NB4 (cell line): Measurements from ENCODE around the gene GCK.
"Not testable (repeated sequence)": the region's sequence is repeated elsewhere in the genome, so short reads cannot be mapped to it uniquely, and the experiment has no call there.

Experiments used
- MYC ChIP-seq: IDR thresholded peaks from 2 replicates; pipeline ENCODE4 v1.6.1; 2011; ENCODE audit warnings: low read depth, low read length
- POLR2A ChIP-seq: IDR thresholded peaks from 2 replicates; pipeline ENCODE4 v1.6.1; 2011; ENCODE audit warnings: mild to moderate bottlenecking; ENCODE audit not compliant: insufficient read length; ENCODE audit errors: extremely low read depth
- TF ChIP-seq, protein P1 (sequence below): IDR thresholded peaks from one replicate; pipeline ENCODE4 v1.5.1; 2012; ENCODE audit warnings: low read depth, low read length
- TF ChIP-seq, protein P2 (sequence below): IDR thresholded peaks from 2 replicates; pipeline ENCODE4 v1.6.1; 2011; ENCODE audit warnings: low read depth, low read length

GRCh38 chr7:44200163-44200562, 10.9 kb upstream of the GCK start:
- TF ChIP-seq, protein P1, sequence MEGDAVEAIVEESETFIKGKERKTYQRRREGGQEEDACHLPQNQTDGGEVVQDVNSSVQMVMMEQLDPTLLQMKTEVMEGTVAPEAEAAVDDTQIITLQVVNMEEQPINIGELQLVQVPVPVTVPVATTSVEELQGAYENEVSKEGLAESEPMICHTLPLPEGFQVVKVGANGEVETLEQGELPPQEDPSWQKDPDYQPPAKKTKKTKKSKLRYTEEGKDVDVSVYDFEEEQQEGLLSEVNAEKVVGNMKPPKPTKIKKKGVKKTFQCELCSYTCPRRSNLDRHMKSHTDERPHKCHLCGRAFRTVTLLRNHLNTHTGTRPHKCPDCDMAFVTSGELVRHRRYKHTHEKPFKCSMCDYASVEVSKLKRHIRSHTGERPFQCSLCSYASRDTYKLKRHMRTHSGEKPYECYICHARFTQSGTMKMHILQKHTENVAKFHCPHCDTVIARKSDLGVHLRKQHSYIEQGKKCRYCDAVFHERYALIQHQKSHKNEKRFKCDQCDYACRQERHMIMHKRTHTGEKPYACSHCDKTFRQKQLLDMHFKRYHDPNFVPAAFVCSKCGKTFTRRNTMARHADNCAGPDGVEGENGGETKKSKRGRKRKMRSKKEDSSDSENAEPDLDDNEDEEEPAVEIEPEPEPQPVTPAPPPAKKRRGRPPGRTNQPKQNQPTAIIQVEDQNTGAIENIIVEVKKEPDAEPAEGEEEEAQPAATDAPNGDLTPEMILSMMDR, result not testable (repeated sequence)
- TF ChIP-seq POLR2A, MYC: not testable (repeated sequence)
- TF ChIP-seq, protein P2, sequence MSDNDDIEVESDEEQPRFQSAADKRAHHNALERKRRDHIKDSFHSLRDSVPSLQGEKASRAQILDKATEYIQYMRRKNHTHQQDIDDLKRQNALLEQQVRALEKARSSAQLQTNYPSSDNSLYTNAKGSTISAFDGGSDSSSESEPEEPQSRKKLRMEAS, result not testable (repeated sequence)
